K562 (cell line): ENCODE measurements around the gene STXBP5L. TPM values are rescaled to one million over a fixed set of nuclear protein-coding genes. Genes with fewer than 3 reads are reported as not detected.

Source experiments
- ATAC-seq: fragments of 200-7000 bp; cut with Tn5 transposase; 3 replicates; pipeline ENCODE4 v1.9.1; 2020; ENCODE audit warnings: moderate library complexity
- BruUV-seq: library from RNA; stranded (reverse); fragments of 400-500 nt; replicated peaks from 2 replicates; lab custom pipeline; 2021; lab: Mats Ljungman, UMichigan
- CTCF ChIA-PET: fragments of 300-600 bp; formaldehyde crosslinking; extraction: SDS; loops from one replicate; lab custom pipeline; 2021; ENCODE audit warnings: low intra/inter-chr PET ratio; lab: Yijun Ruan, JAX
- POLR2A ChIA-PET: fragments of 300-600, 350-650 bp; sonication (Branson Sonifier 250); formaldehyde crosslinking; extraction: SDS; loops from one replicate; lab custom pipeline; 2021; ENCODE audit warnings: antibody characterized with exemption, inconsistent platforms; lab: Yijun Ruan, JAX
- DNase-seq, 4 experiments: peaks; one replicate each; pipeline versions ENCODE4 v3.0.0 to v3.0.0-alpha.2; 2011 to 2018; ENCODE audit warnings: low spot score in 3 of 4, mixed read lengths in 3 of 4; ENCODE audit errors: extremely low read depth in 1 of 4
- FAIRE-seq: peaks from 2 replicates; lab custom pipeline; 2011; peaks lifted over from hg19 to GRCh38; lab: Jason Lieb, UNC
- H2AFZ ChIP-seq: 2 replicates; pipeline ENCODE4 v1.6.0; 2011; ENCODE audit warnings: low read depth, low read length, control low read depth, inconsistent platforms
- H3K27ac ChIP-seq: fragments of 200-600 bp; 3 replicates; pipeline ENCODE4 v1.8.0; 2011; ENCODE audit warnings: low read depth, mild to moderate bottlenecking, control low read depth, inconsistent platforms, low read length, moderate library complexity, mixed read lengths; ENCODE audit errors: extremely low read depth
- H3K27me3 ChIP-seq, 2 experiments: fragments of 300-600 bp in 1 of 2; 2 replicates in 1 of 2; 3 replicates in 1 of 2; pipeline versions ENCODE4 v1.6.0 to v1.8.0; 2011; ENCODE audit warnings: inconsistent platforms in 2 of 2, low read length in 2 of 2, mild to moderate bottlenecking in 1 of 2, mixed read lengths in 1 of 2, moderate library complexity in 1 of 2; ENCODE audit not compliant: control insufficient read depth in 2 of 2, insufficient read depth in 2 of 2
- H3K36me3 ChIP-seq: fragments of 300-600 bp; 3 replicates; pipeline ENCODE4 v1.8.0; 2011; ENCODE audit warnings: mild to moderate bottlenecking, low read length, inconsistent platforms; ENCODE audit not compliant: control insufficient read depth, insufficient read depth
- H3K4me1 ChIP-seq, 2 experiments: fragments of 200-600 bp in 1 of 2; replicated peaks in 1 of 2; 2 replicates in 1 of 2; 3 replicates in 1 of 2; pipeline versions ENCODE4 v1.5.1 to v1.8.0; 2011; ENCODE audit warnings: inconsistent platforms in 2 of 2, low read length in 2 of 2, mild to moderate bottlenecking in 1 of 2, mixed read lengths in 1 of 2, moderate library complexity in 1 of 2; ENCODE audit not compliant: control insufficient read depth in 2 of 2, insufficient read depth in 2 of 2
- H3K4me2 ChIP-seq: 2 replicates; pipeline ENCODE4 v1.6.1; 2011; ENCODE audit warnings: low read length, control low read depth, inconsistent platforms, mixed read lengths; ENCODE audit not compliant: insufficient read depth
- H3K4me3 ChIP-seq: fragments of 200-600 bp; sonication (generic), shearing (Covaris generic); 2 replicates; pipeline ENCODE4 v1.5.1; 2016; ENCODE audit warnings: control low read depth, inconsistent platforms
- H3K79me2 ChIP-seq: fragments of 200-600 bp; 3 replicates; pipeline ENCODE4 v1.8.0; 2011; ENCODE audit warnings: low read length, inconsistent platforms; ENCODE audit not compliant: control insufficient read depth, insufficient read depth
- H3K9ac ChIP-seq, 2 experiments: 2 replicates each; pipeline versions ENCODE4 v1.6.0 to v1.6.1; 2011; ENCODE audit warnings: low read depth in 2 of 2, low read length in 2 of 2, control low read depth in 1 of 2, inconsistent platforms in 1 of 2, mild to moderate bottlenecking in 1 of 2, mixed read lengths in 1 of 2; ENCODE audit not compliant: insufficient read depth in 1 of 2
- H3K9me1 ChIP-seq: one replicate; pipeline ENCODE4 v1.6.0; 2011; ENCODE audit warnings: inconsistent platforms, mild to moderate bottlenecking, low read length, moderate library complexity; ENCODE audit not compliant: control insufficient read depth, insufficient read depth
- H3K9me3 ChIP-seq: replicated peaks from 2 replicates; pipeline ENCODE4 v1.5.1; 2011; ENCODE audit warnings: low read depth, low read length, inconsistent platforms; ENCODE audit not compliant: control insufficient read depth, insufficient read depth
- H4K20me1 ChIP-seq: replicated peaks from 2 replicates; pipeline ENCODE4 v1.6.1; 2011; ENCODE audit warnings: low read length, inconsistent platforms, mixed read lengths; ENCODE audit not compliant: control insufficient read depth, insufficient read depth
- ADNP ChIP-seq: fragments of 200-800 bp; sonication (Bioruptor generic); IDR thresholded peaks from 2 replicates; pipeline ENCODE4 v1.6.1; 2016; ENCODE audit warnings: missing genetic modification characterization, missing compliant biosample characterization
- GTF2E2 ChIP-seq: fragments of 200-800 bp; sonication (Bioruptor generic); IDR thresholded peaks from 2 replicates; pipeline ENCODE4 v1.6.1; 2016; ENCODE audit warnings: missing genetic modification characterization, missing compliant biosample characterization
- HNRNPLL ChIP-seq: fragments of 200-400 bp; formaldehyde crosslinking; IDR thresholded peaks from 2 replicates; pipeline ENCODE4 v1.6.1; 2017; ENCODE audit warnings: low read length, low read depth, mild to moderate bottlenecking; ENCODE audit not compliant: poor library complexity, severe bottlenecking
- MBD2 ChIP-seq: sonication (generic); IDR thresholded peaks from 2 replicates; pipeline ENCODE4 v1.6.1; 2016; ENCODE audit warnings: low read depth, borderline replicate concordance
- MXI1 ChIP-seq: IDR thresholded peaks from 2 replicates; pipeline ENCODE4 v1.6.1; 2011; ENCODE audit warnings: low read depth, mild to moderate bottlenecking, improper control_type of control experiment, low read length
- OTX1 ChIP-seq: fragments of 450-650 bp; formaldehyde crosslinking; IDR thresholded peaks from 2 replicates; pipeline ENCODE4 v1.4.0; 2022; ENCODE audit warnings: mild to moderate bottlenecking
- SAP30 ChIP-seq: fragments of 200-600 bp; sonication (generic); IDR thresholded peaks from 2 replicates; pipeline ENCODE4 v1.6.1; 2012; ENCODE audit warnings: borderline replicate concordance, low read depth, mild to moderate bottlenecking, moderate library complexity, low read length, control low read depth, inconsistent platforms; ENCODE audit not compliant: insufficient read depth, poor library complexity, severe bottlenecking
- TBL1XR1 ChIP-seq, 2 experiments: IDR thresholded peaks; 2 replicates each; pipeline ENCODE4 v1.6.1; 2012; ENCODE audit warnings: improper control_type of control experiment in 2 of 2, low read length in 2 of 2, mild to moderate bottlenecking in 1 of 2
- ZBTB1 ChIP-seq: sonication (generic); formaldehyde crosslinking; IDR thresholded peaks from 2 replicates; pipeline ENCODE4 v1.8.1; 2023; ENCODE audit warnings: missing genetic modification reagents, low read depth, mild to moderate bottlenecking, borderline replicate concordance
- WGBS: fragments of 100-300 bp; shearing (Covaris generic); methylation state at CpG from one replicate; pipeline ENCODE4 v1.1.6; 2016; ENCODE audit warnings: low coverage, mixed read lengths; ENCODE audit not compliant: insufficient coverage; ENCODE audit errors: missing lambda C conversion rate; 5-methylcytosine and 5-hydroxymethylcytosine counted together
- in situ Hi-C: fragments of 300-500 bp; cut with MboI; formaldehyde crosslinking; loops from 4 replicates; pipeline ENCODE4 v1.15.0; 2018; ENCODE audit warnings: inconsistent platforms, mixed read lengths
- intact Hi-C: fragments of 100-400 bp; cut with micrococcal nuclease; formaldehyde crosslinking; loops from 2 replicates; pipeline ENCODE4 v1.14.2; 2022
- polyA plus RNA-seq, 8 experiments: library from polyadenylated mRNA; depleted of rRNA in 4 of 8; stranded (reverse) in 5 of 8; unstranded in 3 of 8; fragments of >200 nt; fragmentation: Nextera tagmentation in 2 of 8; fragmentation: Illumina TruSeq in 1 of 8; extraction: Ambion mirVana in 2 of 8; extraction: Trizol in 1 of 8; gene quantifications; 2 replicates each; pipeline versions ENCODE4 v1.2.1 to v1.2.3, GENCODE V29; 2011 to 2014; ENCODE audit warnings: inconsistent platforms in 1 of 8, missing spikeins in 1 of 8
- total RNA-seq, 7 experiments: library from RNA; depleted of rRNA in 6 of 7; stranded (reverse); fragments of >200 nt in 6 of 7; fragmentation: Illumina TruSeq in 2 of 7; extraction: Trizol in 2 of 7; gene quantifications; 2 replicates each; pipeline versions ENCODE4 v1.2.1 to v1.2.3, GENCODE V29; 2011 to 2021; ENCODE audit warnings: low replicate concordance in 1 of 7
- TF ChIP-seq, protein P1 (sequence below): fragments of 450-650 bp; IDR thresholded peaks from 2 replicates; pipeline ENCODE4 v1.6.1; 2016; ENCODE audit warnings: borderline replicate concordance
- TF ChIP-seq, protein P2 (sequence below): fragments of 450-650 bp; conservative IDR thresholded peaks from 2 replicates; pipeline ENCODE4 v1.6.1; 2016; ENCODE audit warnings: missing genetic modification characterization, low read depth, mild to moderate bottlenecking, missing compliant biosample characterization, moderate library complexity

The STXBP5L gene
- total and polyA plus RNA-seq, 9 of the 15 experiments (the other 6 are each of a cell fraction or from before 2014, with no cell fraction given): 0.03 to 0.04 (median 0.03) TPM; not detected in 6

DNA sequence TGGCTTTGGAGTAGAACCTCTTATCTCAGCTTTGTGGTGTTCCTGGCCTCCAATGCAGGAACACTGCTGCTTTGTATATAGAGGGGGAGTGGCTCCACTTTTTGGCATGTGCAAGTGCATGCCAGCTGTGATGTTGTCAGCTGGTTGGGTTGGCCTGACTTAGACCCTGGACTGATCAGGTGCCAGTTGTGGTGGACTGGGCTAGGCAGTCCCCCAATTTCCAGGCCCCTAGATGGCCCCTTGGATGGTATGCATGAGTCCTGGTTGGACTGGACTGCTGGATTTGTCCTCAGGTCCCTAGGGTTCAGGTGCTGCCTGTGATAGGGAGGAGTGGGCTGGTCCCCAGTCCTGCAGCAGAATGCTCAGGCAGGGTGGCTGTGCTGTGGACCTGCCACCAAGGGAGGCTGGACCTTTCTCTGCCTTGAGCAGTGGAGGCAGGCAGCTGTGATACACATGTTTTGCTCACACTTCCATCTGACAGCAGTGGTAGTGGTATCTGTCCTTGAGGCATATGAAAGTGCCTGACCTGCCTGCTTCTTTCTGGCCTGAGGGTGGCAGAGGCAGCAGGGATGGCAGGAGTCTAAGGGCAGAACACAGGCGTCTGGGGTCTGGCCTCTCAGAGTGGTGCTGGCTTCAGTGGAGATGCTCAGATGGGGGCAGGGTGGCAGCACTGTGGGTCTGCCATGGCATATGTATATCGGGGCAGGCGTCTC lies 74.8 kb downstream of the STXBP5L start:
- no peak overlapping the region for H3K4me2 ChIP-seq
- intact Hi-C loops (no loop called here), in situ Hi-C loops (no loop called here)
- H3K9ac ChIP-seq: no peak overlapping the region
- POLR2A ChIA-PET: interaction anchor here (0.6 kb wide), 1 partner anchor 550 kb away, joined by 3 read pairs; no protein-coding TSS in a partner anchor
- no peaks in the 10 kb centered on the region for H3K9me1 ChIP-seq
- whole genome bisulfite sequencing: 0% methylated on average over 2 of the region's 3 CpGs
- DNase-seq (no peak), ATAC-seq (no peak), FAIRE-seq (no peak)
- H3K4me1 ChIP-seq: no peaks in the 10 kb centered on the region
- no peaks in the 10 kb centered on the region for H3K27me3 ChIP-seq
- no peaks in the 10 kb centered on the region for H3K36me3 ChIP-seq
- no peak overlapping the region for H3K4me3 ChIP-seq
- H2AFZ ChIP-seq: no peak overlapping the region
- H3K79me2 ChIP-seq: no peaks in the 10 kb centered on the region
- H3K27ac ChIP-seq: no peak overlapping the region
- H3K9me3 ChIP-seq: no peaks in the 10 kb centered on the region
- CTCF ChIA-PET: no interaction called here
- no TSS peak for BruUV-seq
- no peaks in the 10 kb centered on the region for H4K20me1 ChIP-seq
- no peak for TF ChIP-seq MXI1
- no peak for TF ChIP-seq HNRNPLL
- no peak for TF ChIP-seq TBL1XR1 (IDR thresholded peaks at IDR 0.05; ENCODE audit: low read length in 2 of 2)
- TF ChIP-seq, protein P1, sequence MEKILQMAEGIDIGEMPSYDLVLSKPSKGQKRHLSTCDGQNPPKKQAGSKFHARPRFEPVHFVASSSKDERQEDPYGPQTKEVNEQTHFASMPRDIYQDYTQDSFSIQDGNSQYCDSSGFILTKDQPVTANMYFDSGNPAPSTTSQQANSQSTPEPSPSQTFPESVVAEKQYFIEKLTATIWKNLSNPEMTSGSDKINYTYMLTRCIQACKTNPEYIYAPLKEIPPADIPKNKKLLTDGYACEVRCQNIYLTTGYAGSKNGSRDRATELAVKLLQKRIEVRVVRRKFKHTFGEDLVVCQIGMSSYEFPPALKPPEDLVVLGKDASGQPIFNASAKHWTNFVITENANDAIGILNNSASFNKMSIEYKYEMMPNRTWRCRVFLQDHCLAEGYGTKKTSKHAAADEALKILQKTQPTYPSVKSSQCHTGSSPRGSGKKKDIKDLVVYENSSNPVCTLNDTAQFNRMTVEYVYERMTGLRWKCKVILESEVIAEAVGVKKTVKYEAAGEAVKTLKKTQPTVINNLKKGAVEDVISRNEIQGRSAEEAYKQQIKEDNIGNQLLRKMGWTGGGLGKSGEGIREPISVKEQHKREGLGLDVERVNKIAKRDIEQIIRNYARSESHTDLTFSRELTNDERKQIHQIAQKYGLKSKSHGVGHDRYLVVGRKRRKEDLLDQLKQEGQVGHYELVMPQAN: no peak
- no peak for TF ChIP-seq ADNP (tag)
- no peak for TF ChIP-seq SAP30
- no peak for TF ChIP-seq GTF2E2 (tag)
- no peak for TF ChIP-seq OTX1 (CRISPR knock-in tag)
- TF ChIP-seq ZBTB1 (CRISPR knock-in tag): no peak
- TF ChIP-seq, protein P2, sequence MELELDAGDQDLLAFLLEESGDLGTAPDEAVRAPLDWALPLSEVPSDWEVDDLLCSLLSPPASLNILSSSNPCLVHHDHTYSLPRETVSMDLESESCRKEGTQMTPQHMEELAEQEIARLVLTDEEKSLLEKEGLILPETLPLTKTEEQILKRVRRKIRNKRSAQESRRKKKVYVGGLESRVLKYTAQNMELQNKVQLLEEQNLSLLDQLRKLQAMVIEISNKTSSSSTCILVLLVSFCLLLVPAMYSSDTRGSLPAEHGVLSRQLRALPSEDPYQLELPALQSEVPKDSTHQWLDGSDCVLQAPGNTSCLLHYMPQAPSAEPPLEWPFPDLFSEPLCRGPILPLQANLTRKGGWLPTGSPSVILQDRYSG: no peak
- TF ChIP-seq MBD2: no peak
